ENCODE measurements around the gene DCHS1. TPM values are rescaled to one million over a fixed set of nuclear protein-coding genes. Genes with fewer than 3 reads are reported as not detected.

Gene DCHS1
- total RNA-seq, 4 donors from 2014 or later: 26.8 to 125 (median 73.6) TPM

DNA sequence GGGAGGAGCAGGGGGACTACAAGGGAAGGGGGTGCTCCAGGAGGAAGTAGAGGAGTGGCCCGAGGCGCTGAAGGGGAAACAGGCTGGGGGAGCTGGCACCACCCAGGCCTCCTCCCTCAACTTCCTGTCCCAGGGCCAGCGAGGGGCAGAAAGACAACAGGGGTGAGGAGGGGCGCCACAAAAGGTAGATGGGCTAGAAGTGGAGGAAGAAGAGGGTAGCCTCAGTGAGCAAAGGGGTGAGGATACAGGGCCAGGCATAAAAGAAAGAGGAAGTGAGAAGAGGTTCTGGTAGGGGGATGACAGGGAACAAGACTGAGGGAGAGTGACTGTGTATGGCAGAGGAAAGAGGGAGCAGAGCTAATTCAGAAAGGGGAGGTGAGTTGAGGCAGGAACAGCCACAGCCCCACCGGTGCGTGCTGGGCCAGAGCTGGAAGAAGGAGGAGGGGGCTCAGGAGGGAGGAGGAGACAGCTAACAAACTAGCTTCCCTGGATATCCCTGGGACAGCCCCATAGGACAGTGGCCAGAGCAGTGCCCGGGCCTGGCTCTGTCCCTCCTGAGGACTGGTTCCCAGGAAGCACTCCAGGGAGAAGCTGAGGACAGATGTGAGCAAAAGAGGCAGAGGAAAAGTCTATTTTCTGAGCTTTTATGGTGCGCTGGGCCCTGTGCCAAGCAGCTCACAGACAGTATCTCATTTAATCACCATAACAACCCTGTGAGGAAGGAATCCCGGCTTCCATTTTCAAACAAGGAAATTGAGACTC is 8.5 kb downstream of the DCHS1 start:
- Histone ChIP-seq H3K9me3 (no peaks in the 10 kb centered on the region), H3K4me1 (peaks cover 8 to 16% of the 10 kb centered on the region in 2 donors), H3K27me3 (no peaks in the 10 kb centered on the region), H3K36me3 (no peaks in the 10 kb centered on the region), H3K27ac (peak overlapping the region; percentile 89 to 94), H3K4me3 (peak overlapping the region; percentile 0 to 5)
- peak; percentile 62 to 67 for DNase-seq
- intact Hi-C loops (cut with DNase I; ENCODE audit: low total_unique reads): no loop called here
- TF ChIP-seq, protein P1, sequence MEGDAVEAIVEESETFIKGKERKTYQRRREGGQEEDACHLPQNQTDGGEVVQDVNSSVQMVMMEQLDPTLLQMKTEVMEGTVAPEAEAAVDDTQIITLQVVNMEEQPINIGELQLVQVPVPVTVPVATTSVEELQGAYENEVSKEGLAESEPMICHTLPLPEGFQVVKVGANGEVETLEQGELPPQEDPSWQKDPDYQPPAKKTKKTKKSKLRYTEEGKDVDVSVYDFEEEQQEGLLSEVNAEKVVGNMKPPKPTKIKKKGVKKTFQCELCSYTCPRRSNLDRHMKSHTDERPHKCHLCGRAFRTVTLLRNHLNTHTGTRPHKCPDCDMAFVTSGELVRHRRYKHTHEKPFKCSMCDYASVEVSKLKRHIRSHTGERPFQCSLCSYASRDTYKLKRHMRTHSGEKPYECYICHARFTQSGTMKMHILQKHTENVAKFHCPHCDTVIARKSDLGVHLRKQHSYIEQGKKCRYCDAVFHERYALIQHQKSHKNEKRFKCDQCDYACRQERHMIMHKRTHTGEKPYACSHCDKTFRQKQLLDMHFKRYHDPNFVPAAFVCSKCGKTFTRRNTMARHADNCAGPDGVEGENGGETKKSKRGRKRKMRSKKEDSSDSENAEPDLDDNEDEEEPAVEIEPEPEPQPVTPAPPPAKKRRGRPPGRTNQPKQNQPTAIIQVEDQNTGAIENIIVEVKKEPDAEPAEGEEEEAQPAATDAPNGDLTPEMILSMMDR (IDR thresholded peaks at IDR 0.05): no peak
- no peak for TF ChIP-seq POLR2A (IDR thresholded peaks at IDR 0.05)

DNA sequence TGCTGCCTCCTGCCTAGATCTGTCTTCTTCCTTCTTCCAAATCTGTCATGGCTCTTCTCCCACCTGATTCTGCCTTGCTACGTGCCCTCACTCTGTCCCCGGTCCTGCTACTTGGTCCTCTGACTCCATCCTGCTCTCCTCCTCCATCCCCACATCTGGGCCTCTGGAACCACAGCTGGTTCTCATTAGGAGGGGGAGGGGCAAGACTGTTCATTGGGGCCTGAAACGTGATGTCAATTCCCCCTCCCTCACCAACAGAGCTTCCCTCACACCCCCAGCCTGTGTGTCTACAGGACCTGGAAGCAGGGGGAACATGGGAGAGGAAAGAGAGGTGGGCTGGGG is 9.1 kb downstream of the DCHS1 start:
- peak; percentile 79 to 88 for DNase-seq
- peak overlapping the region; percentile 89 to 94 for H3K27ac ChIP-seq
- peak in 1 of 2 donors; percentile 20 for TF ChIP-seq POLR2A (IDR thresholded peaks at IDR 0.05)
- TF ChIP-seq, protein P1 (IDR thresholded peaks at IDR 0.05): no peak
- peak overlapping the region; percentile 0 to 5 for H3K4me3 ChIP-seq
- intact Hi-C loops (cut with DNase I; ENCODE audit: low total_unique reads): no loop called here
- peaks cover 8 to 16% of the 10 kb centered on the region in 2 donors for H3K4me1 ChIP-seq
- H3K27me3 ChIP-seq: no peaks in the 10 kb centered on the region
- no peaks in the 10 kb centered on the region for H3K36me3 ChIP-seq
- no peaks in the 10 kb centered on the region for H3K9me3 ChIP-seq

DNA sequence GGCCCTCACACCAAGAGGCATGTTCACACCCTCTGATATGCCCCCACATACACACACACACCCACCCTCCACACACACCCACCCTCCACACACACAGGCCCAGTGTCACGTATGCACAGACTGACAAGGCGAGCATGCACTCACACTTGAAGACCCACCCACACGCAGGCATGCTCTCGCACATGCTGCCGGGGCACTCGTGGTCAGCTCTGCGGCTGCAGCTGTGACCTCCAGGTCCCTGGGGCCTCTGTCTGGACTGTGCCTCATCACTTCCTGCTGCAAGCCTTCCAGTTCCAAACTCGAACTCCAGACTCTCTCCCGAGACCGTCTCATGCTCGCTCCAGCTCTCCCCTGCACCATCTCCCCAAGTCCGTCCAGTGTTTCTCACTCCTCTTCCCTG is 9.5 kb downstream of the DCHS1 start:
- no peaks in the 10 kb centered on the region for H3K36me3 ChIP-seq
- no peaks in the 10 kb centered on the region for H3K27me3 ChIP-seq
- peak in 1 of 2 donors; percentile 57 for DNase-seq
- TF ChIP-seq POLR2A (IDR thresholded peaks at IDR 0.05): no peak
- TF ChIP-seq, protein P1 (IDR thresholded peaks at IDR 0.05): no peak
- H3K9me3 ChIP-seq: no peaks in the 10 kb centered on the region
- no peak overlapping the region for H3K4me3 ChIP-seq
- H3K27ac ChIP-seq: peak overlapping the region; percentile 89 to 94
- intact Hi-C loops (cut with DNase I; ENCODE audit: low total_unique reads): no loop called here
- peaks cover 8 to 16% of the 10 kb centered on the region in 2 donors for H3K4me1 ChIP-seq

DNA sequence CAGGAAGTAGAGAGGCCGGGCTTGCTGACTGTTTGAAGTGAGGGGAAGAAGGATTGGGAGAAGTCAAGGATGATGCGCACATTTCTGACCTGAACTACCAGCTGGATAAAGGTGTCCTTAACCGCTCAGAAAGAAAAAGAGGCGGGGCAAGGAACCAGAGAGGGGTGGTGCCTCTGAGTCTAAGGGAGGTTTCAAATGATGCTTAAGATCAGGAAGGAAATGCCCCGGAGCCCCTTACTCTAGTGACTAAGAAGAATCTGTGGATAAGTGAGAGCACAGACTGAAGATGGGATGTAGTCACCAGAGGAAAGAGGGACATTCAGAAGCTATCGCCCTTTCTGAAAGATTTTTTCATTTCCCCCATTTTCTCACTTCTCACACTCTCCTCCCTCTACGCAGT is 12.7 kb downstream of the DCHS1 start:
- H3K27ac ChIP-seq: no peak overlapping the region
- DNase-seq: no peak
- H3K4me3 ChIP-seq: no peak overlapping the region
- no peaks in the 10 kb centered on the region for H3K27me3 ChIP-seq
- no peak for TF ChIP-seq POLR2A (IDR thresholded peaks at IDR 0.05)
- TF ChIP-seq, protein P1 (IDR thresholded peaks at IDR 0.05): no peak
- H3K4me1 ChIP-seq: peaks cover 25% of the 10 kb centered on the region in 2 donors
- intact Hi-C loops (cut with DNase I; ENCODE audit: low total_unique reads): no loop called here
- H3K9me3 ChIP-seq: no peaks in the 10 kb centered on the region
- no peaks in the 10 kb centered on the region for H3K36me3 ChIP-seq

DNA sequence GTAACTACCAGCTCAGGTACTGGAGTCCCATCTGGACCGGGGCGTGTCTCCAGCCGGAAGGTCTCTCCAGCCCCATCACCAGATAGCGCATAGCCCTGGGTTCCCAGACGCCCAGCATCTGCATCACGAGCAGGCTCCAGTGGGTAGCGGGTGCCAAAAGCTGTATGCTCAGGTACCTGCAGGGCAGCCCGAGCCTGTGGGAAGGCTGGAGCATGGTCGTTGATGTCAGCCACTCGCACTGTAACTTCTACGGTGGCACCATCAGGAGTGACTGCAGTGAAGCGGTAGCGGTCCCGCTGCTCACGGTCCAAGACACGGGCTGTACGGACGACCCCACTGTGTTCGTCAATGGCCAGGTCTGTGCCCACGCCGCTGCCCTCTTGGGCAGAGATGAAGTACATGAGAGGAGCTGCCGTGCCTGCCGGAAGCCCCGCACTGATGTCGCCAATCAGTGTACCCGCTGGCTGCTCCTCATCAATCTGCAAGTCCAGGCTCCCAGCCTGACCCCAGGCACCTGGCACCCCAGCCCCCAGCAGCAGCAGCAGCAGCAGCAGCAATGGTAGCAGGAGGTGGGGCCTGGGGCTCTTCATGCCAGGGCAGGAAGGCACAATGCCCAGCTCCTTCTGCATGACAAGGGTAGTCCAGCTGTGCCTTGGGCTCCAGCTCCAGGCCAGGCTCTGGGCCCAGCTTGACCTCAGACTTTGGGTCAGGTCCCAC is 14.5 kb downstream of the DCHS1 start:
- Histone ChIP-seq H3K9me3 (no peaks in the 10 kb centered on the region), H3K4me3 (no peak overlapping the region), H3K4me1 (peaks cover 21 to 22% of the 10 kb centered on the region in 2 donors), H3K27me3 (no peaks in the 10 kb centered on the region), H3K27ac (no peak overlapping the region), H3K36me3 (no peaks in the 10 kb centered on the region)
- intact Hi-C loops (cut with DNase I; ENCODE audit: low total_unique reads): no loop called here
- peak in 1 of 2 donors; percentile 16 for DNase-seq
- TF ChIP-seq POLR2A (IDR thresholded peaks at IDR 0.05): no peak
- TF ChIP-seq, protein P1 (IDR thresholded peaks at IDR 0.05): no peak

Data from uterus (tissue), 4 donors.